Measurements from ENCODE around the gene NMU.
"Not testable (repeated sequence)": the region's sequence is repeated elsewhere in the genome, so short reads cannot be mapped to it uniquely, and the experiment has no call there.

GRCh38 chr4:55551964-55552363 lies 84.1 kb downstream of the NMU start:
- TF ChIP-seq CTCF, POLR2AphosphoS5 (IDR thresholded peaks at IDR 0.05): not testable (repeated sequence)
